Endothelial cell of umbilical vein (primary cell): ENCODE results near the gene KMT5C. TPM values are rescaled to one million over a fixed set of nuclear protein-coding genes. Genes with fewer than 3 reads are reported as not detected.

ENCODE experiments used
- BruUV-seq: library from RNA; stranded (reverse); fragments of 400-500 nt; replicated peaks from 2 replicates; lab custom pipeline; 2021; lab: Mats Ljungman, UMichigan
- CTCF ChIA-PET: fragments of 300-600, 350-600 bp; sonication (Branson Sonifier 250); formaldehyde crosslinking; loops from one replicate; lab custom pipeline; 2021; ENCODE audit warnings: antibody characterized with exemption, inconsistent platforms; lab: Charles Lee
- POLR2A ChIA-PET: fragments of 300-600, 350-600 bp; sonication (Branson Sonifier 250); formaldehyde crosslinking; loops from one replicate; lab custom pipeline; 2021; ENCODE audit warnings: antibody characterized with exemption, inconsistent platforms; lab: Charles Lee
- DNase-seq: peaks from one replicate; pipeline ENCODE4 v3.0.0-alpha.2; 2011; ENCODE audit warnings: low read depth, low spot score
- FAIRE-seq: peaks from 2 replicates; lab custom pipeline; 2011; peaks lifted over from hg19 to GRCh38; lab: Jason Lieb, UNC
- H2AFZ ChIP-seq: 2 replicates; pipeline ENCODE4 v1.6.0; 2012; ENCODE audit warnings: low read depth, low read length, control low read depth, inconsistent platforms
- H3K27ac ChIP-seq: 2 replicates; pipeline ENCODE4 v1.5.1; 2011; ENCODE audit warnings: low read depth, mild to moderate bottlenecking, control low read depth, low read length, moderate library complexity; ENCODE audit not compliant: insufficient read depth
- H3K27me3 ChIP-seq, 2 experiments: 2 replicates each; pipeline versions ENCODE4 v1.6.0 to v1.6.1; 2011; ENCODE audit warnings: low read length in 2 of 2, mixed read lengths in 1 of 2; ENCODE audit not compliant: control insufficient read depth in 2 of 2, insufficient read depth in 2 of 2
- H3K36me3 ChIP-seq, 2 experiments: 2 replicates in 1 of 2; 3 replicates in 1 of 2; pipeline ENCODE4 v1.5.1; 2011; ENCODE audit warnings: low read length in 2 of 2, mild to moderate bottlenecking in 1 of 2, moderate library complexity in 1 of 2; ENCODE audit not compliant: control insufficient read depth in 2 of 2, insufficient read depth in 2 of 2; ENCODE audit errors: extremely low read depth in 1 of 2
- H3K4me1 ChIP-seq: 3 replicates; pipeline ENCODE4 v1.5.1; 2011; ENCODE audit warnings: mild to moderate bottlenecking, low read length; ENCODE audit not compliant: control insufficient read depth, insufficient read depth; ENCODE audit errors: extremely low read depth
- H3K4me2 ChIP-seq: 2 replicates; pipeline ENCODE4 v1.6.1; 2011; ENCODE audit warnings: low read length, control low read depth, mixed read lengths; ENCODE audit not compliant: insufficient read depth
- H3K4me3 ChIP-seq, 3 experiments: fragments of 200-600 bp in 1 of 3; sonication (generic), shearing (Covaris generic) in 1 of 3; replicated peaks in 1 of 3; 2 replicates each; pipeline ENCODE4 v1.5.1; 2011 to 2016; ENCODE audit warnings: control low read depth in 3 of 3, low read length in 3 of 3, mild to moderate bottlenecking in 2 of 3, inconsistent platforms in 1 of 3, low read depth in 1 of 3, moderate library complexity in 1 of 3; ENCODE audit not compliant: insufficient read depth in 1 of 3
- H3K79me2 ChIP-seq: 2 replicates; pipeline ENCODE4 v1.6.0; 2012; ENCODE audit warnings: low read length, inconsistent platforms; ENCODE audit not compliant: control insufficient read depth, insufficient read depth
- H3K9ac ChIP-seq: replicated peaks from 2 replicates; pipeline ENCODE3; 2011; ENCODE audit warnings: low read length, control low read depth; ENCODE audit not compliant: insufficient read depth; ENCODE audit errors: extremely low read depth
- H3K9me1 ChIP-seq: replicated peaks from 3 replicates; pipeline ENCODE4 v1.6.0; 2011; ENCODE audit warnings: mild to moderate bottlenecking, low read length; ENCODE audit not compliant: control insufficient read depth, insufficient read depth; ENCODE audit errors: extremely low read depth
- H3K9me3 ChIP-seq: replicated peaks from 2 replicates; pipeline ENCODE4 v1.5.1; 2012; ENCODE audit warnings: low read length, inconsistent platforms; ENCODE audit not compliant: control insufficient read depth, insufficient read depth
- H4K20me1 ChIP-seq: replicated peaks from 2 replicates; pipeline ENCODE3; 2011; ENCODE audit warnings: mild to moderate bottlenecking, low read length; ENCODE audit not compliant: control insufficient read depth, insufficient read depth; ENCODE audit errors: extremely low read depth
- CTCF ChIP-seq, 2 donors: IDR thresholded peaks; 1 replicate in 1 of 2; 2 replicates in 1 of 2; pipeline ENCODE4 v1.5.1; 2011; ENCODE audit warnings: low read length in 2 of 2, mild to moderate bottlenecking in 2 of 2, moderate library complexity in 2 of 2, control low read depth in 1 of 2, inconsistent platforms in 1 of 2, low read depth in 1 of 2; ENCODE audit not compliant: insufficient read depth in 1 of 2; ENCODE audit errors: extremely low read depth in 1 of 2
- EZH2 ChIP-seq: IDR thresholded peaks from 2 replicates; pipeline ENCODE4 v1.6.1; 2012; ENCODE audit warnings: borderline replicate concordance, low read depth, mild to moderate bottlenecking, moderate library complexity, low read length, inconsistent platforms; ENCODE audit not compliant: severe bottlenecking
- FOS ChIP-seq: IDR thresholded peaks from 2 replicates; pipeline ENCODE4 v1.6.1; 2011; ENCODE audit warnings: mild to moderate bottlenecking, low read length, moderate library complexity, borderline replicate concordance; ENCODE audit not compliant: insufficient read depth
- GATA2 ChIP-seq: IDR thresholded peaks from 2 replicates; pipeline ENCODE4 v1.7.0; 2011; ENCODE audit warnings: low read depth, mild to moderate bottlenecking, moderate library complexity, mixed read lengths, low read length; ENCODE audit not compliant: insufficient read length, insufficient read depth
- JUN ChIP-seq: IDR thresholded peaks from 2 replicates; pipeline ENCODE4 v1.6.1; 2011; ENCODE audit warnings: borderline replicate concordance, low read depth; ENCODE audit not compliant: insufficient read length, insufficient read depth
- MAX ChIP-seq: IDR thresholded peaks from 2 replicates; pipeline ENCODE4 v1.6.1; 2011; ENCODE audit not compliant: insufficient read depth, insufficient read length
- MYC ChIP-seq: IDR thresholded peaks from one replicate; pipeline ENCODE4 v1.6.1; 2011; ENCODE audit warnings: mild to moderate bottlenecking, low read depth, low read length
- POLR2A ChIP-seq: IDR thresholded peaks from 2 replicates; pipeline ENCODE4 v1.6.1; 2012; ENCODE audit warnings: low read depth, mild to moderate bottlenecking, control low read depth, low read length
- POLR2AphosphoS5 ChIP-seq: IDR thresholded peaks from 2 replicates; pipeline ENCODE4 v1.6.1; 2012; ENCODE audit warnings: low read depth, mild to moderate bottlenecking, control low read depth, low read length, moderate library complexity; ENCODE audit not compliant: insufficient read depth
- dilution Hi-C: fragments of 300-500 bp; cut with MboI; formaldehyde crosslinking; loops from one replicate; pipeline ENCODE4 v1.15.0; 2019; ENCODE audit warnings: low sequenced_read_pairs; ENCODE audit not compliant: extremely low pct_ligation_motif_present
- intact Hi-C: fragments of 100-400 bp; cut with micrococcal nuclease; formaldehyde crosslinking; loops from one replicate; pipeline ENCODE4 v1.10.0; 2022
- polyA plus RNA-seq, 4 experiments: library from polyadenylated mRNA; depleted of rRNA in 3 of 4; stranded (reverse) in 3 of 4; unstranded in 1 of 4; fragments of >200 nt; gene quantifications; 2 replicates each; pipeline versions ENCODE4 v1.2.1 to v1.2.3, GENCODE V29; 2011 to 2012; ENCODE audit warnings: missing spikeins in 1 of 4
- total RNA-seq: library from RNA; stranded (reverse); gene quantifications from 2 replicates; pipeline ENCODE4 v1.2.3, GENCODE V29; 2021

The KMT5C gene
- total and polyA plus RNA-seq, 2 donors (not counting 3 experiments of a cell fraction or from before 2014, with no cell fraction given), result 7.2 to 13.5 TPM

- CTCF ChIA-PET, result no interaction called here
- no peak overlapping the region for H2AFZ ChIP-seq
- H4K20me1 ChIP-seq, result no peaks in the 10 kb centered on the region
- no peaks in the 10 kb centered on the region for H3K9me1 ChIP-seq
- H3K9ac ChIP-seq, result no peak overlapping the region
- TF ChIP-seq MYC (no peak), CTCF (IDR thresholded peaks at IDR 0.05; ENCODE audit: extremely low read depth in 1 of 2, insufficient read depth in 1 of 2, low read depth in 1 of 2, low read length in 2 of 2) (no peak), FOS (no peak), JUN (no peak), EZH2 (no peak), POLR2A (no peak), MAX (no peak), POLR2AphosphoS5 (no peak), GATA2 (no peak)
- H3K79me2 ChIP-seq, result no peaks in the 10 kb centered on the region
- no peak for DNase-seq
- H3K4me1 ChIP-seq, result no peaks in the 10 kb centered on the region
- no peak overlapping the region for H3K4me3 ChIP-seq
- peaks cover 0 to 3% of the 10 kb centered on the region in 2 experiments for H3K27me3 ChIP-seq
- POLR2A ChIA-PET, result no interaction called here
- H3K4me2 ChIP-seq, result no peak overlapping the region
- H3K9me3 ChIP-seq, result no peaks in the 10 kb centered on the region
- no peak for FAIRE-seq
- no peak overlapping the region for H3K27ac ChIP-seq
- H3K36me3 ChIP-seq, result no peaks in the 10 kb centered on the region
- BruUV-seq, result no TSS peak
- dilution Hi-C loops (no loop called here), intact Hi-C loops (no loop called here)
Measured at GRCh38 chr19:55297267-55297666, 42.4 kb upstream of the KMT5C start.
